Transverse colon (tissue), 4 donors: Measurements from ENCODE around the gene SLC26A5. TPM values are rescaled to one million over a fixed set of nuclear protein-coding genes. Genes with fewer than 3 reads are reported as not detected.
"Not testable (repeated sequence)": the region's sequence is repeated elsewhere in the genome, so short reads cannot be mapped to it uniquely, and the experiment has no call there.

Experiments
- DNase-seq: peaks from one replicate; pipeline ENCODE4 v3.0.0-alpha.2; 2019
- H3K27ac ChIP-seq, 4 donors: fragments of 200-600 bp; sonication (generic); 2 replicates each; pipeline ENCODE4 v1.5.1; 2016 to 2018; ENCODE audit warnings: inconsistent platforms in 4 of 4
- H3K27me3 ChIP-seq: fragments of 200-600 bp; sonication (generic); 2 replicates; pipeline ENCODE4 v1.5.1; 2017; ENCODE audit warnings: inconsistent platforms
- H3K36me3 ChIP-seq, 4 donors: fragments of 200-600 bp; sonication (generic); 2 replicates each; pipeline ENCODE4 v1.5.1; 2017 to 2019; ENCODE audit warnings: inconsistent platforms in 4 of 4
- H3K4me1 ChIP-seq, 4 donors: fragments of 200-600 bp; sonication (generic); 2 replicates each; pipeline ENCODE4 v1.5.1; 2017 to 2020; ENCODE audit warnings: inconsistent platforms in 4 of 4
- H3K4me3 ChIP-seq, 4 donors: fragments of 200-600 bp; sonication (generic); 1 replicate in 1 of 4; 2 replicates in 3 of 4; pipeline versions ENCODE4 v1.5.1 to v1.6.1; 2017 to 2019; ENCODE audit warnings: inconsistent platforms in 4 of 4
- H3K9me3 ChIP-seq, 2 donors: fragments of 200-600 bp; sonication (generic); 2 replicates each; pipeline ENCODE4 v1.5.1; 2017 to 2019; ENCODE audit warnings: inconsistent platforms in 2 of 2
- EP300 ChIP-seq: sonication (generic); formaldehyde crosslinking; IDR thresholded peaks from one replicate; pipeline ENCODE4 v1.6.1; 2017; ENCODE audit warnings: antibody characterized with exemption, low read depth
- POLR2A ChIP-seq: fragments of 450-650 bp; IDR thresholded peaks from one replicate; pipeline ENCODE4 v1.6.1; 2016; ENCODE audit warnings: antibody characterized with exemption, mild to moderate bottlenecking, moderate library complexity
- POLR2AphosphoS5 ChIP-seq, 3 donors: sonication (generic); formaldehyde crosslinking; IDR thresholded peaks; one replicate each; pipeline ENCODE4 v1.6.1; 2016; ENCODE audit warnings: antibody characterized with exemption in 3 of 3
- WGBS, 2 donors: methylation state at CpG; one replicate each; pipeline ENCODE4 v1.1.5; 2018; ENCODE audit warnings: low coverage in 1 of 2; 5-methylcytosine and 5-hydroxymethylcytosine counted together
- in situ Hi-C, 4 donors: fragments of 200-750 bp; cut with MboI; loops; one replicate each; pipeline versions ENCODE4 v1.15.0 to v1.15.1; 2017; ENCODE audit warnings: low sequenced_read_pairs in 3 of 4, low pct_ligation_motif_present in 1 of 4, low pct_unique_long_range_greater_than_20kb in 1 of 4
- intact Hi-C: fragments of 100-400 bp; cut with DNase I; formaldehyde crosslinking; loops from one replicate; pipeline ENCODE4 v1.15.1; 2023; ENCODE audit warnings: low total_unique reads
- total RNA-seq, 4 donors: library from RNA; depleted of rRNA; stranded (reverse); fragments of >200 nt; gene quantifications; one replicate each; pipeline ENCODE4 v1.1.0, GENCODE V29; 2016
- TF ChIP-seq, protein P1 (sequence below), 5 experiments: fragments of 200-600 bp in 3 of 5; fragments of 450-650 bp in 2 of 5; sonication (generic) in 3 of 5; IDR thresholded peaks; 1 replicate in 2 of 5; 2 replicates in 3 of 5; pipeline ENCODE4 v1.5.1; 2016 to 2017; ENCODE audit warnings: antibody characterized with exemption in 5 of 5, inconsistent platforms in 3 of 5, mild to moderate bottlenecking in 2 of 5, moderate library complexity in 1 of 5

Gene SLC26A5
- total RNA-seq, 4 donors from 2014 or later: 0.27 to 6.0 (median 0.32) TPM; not detected in 1

GRCh38 chr7:103412151-103412550 is 33.9 kb downstream of the SLC26A5 start:
- no peaks in the 10 kb centered on the region for H3K36me3 ChIP-seq
- H3K4me1 ChIP-seq: no peaks in the 10 kb centered on the region
- WGBS, 2 donors: 74 to 90% methylated on average over 1 of the region's 1 CpG
- no peaks in the 10 kb centered on the region for H3K27me3 ChIP-seq
- no peaks in the 10 kb centered on the region for H3K9me3 ChIP-seq
- no peak overlapping the region for H3K4me3 ChIP-seq
- no peak for DNase-seq
- TF ChIP-seq EP300 (no peak), POLR2A (no peak), POLR2AphosphoS5 (IDR thresholded peaks at IDR 0.05) (no peak)
- TF ChIP-seq, protein P1, sequence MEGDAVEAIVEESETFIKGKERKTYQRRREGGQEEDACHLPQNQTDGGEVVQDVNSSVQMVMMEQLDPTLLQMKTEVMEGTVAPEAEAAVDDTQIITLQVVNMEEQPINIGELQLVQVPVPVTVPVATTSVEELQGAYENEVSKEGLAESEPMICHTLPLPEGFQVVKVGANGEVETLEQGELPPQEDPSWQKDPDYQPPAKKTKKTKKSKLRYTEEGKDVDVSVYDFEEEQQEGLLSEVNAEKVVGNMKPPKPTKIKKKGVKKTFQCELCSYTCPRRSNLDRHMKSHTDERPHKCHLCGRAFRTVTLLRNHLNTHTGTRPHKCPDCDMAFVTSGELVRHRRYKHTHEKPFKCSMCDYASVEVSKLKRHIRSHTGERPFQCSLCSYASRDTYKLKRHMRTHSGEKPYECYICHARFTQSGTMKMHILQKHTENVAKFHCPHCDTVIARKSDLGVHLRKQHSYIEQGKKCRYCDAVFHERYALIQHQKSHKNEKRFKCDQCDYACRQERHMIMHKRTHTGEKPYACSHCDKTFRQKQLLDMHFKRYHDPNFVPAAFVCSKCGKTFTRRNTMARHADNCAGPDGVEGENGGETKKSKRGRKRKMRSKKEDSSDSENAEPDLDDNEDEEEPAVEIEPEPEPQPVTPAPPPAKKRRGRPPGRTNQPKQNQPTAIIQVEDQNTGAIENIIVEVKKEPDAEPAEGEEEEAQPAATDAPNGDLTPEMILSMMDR (IDR thresholded peaks at IDR 0.05): no peak
- intact Hi-C loops: no loop called here
- in situ Hi-C loops: no loop called here
- no peak overlapping the region for H3K27ac ChIP-seq

- H3K27ac ChIP-seq, H3K4me3 ChIP-seq, DNase-seq, in situ Hi-C loops, H3K36me3 ChIP-seq, intact Hi-C loops, H3K9me3 ChIP-seq, H3K4me1 ChIP-seq, H3K27me3 ChIP-seq: not testable (repeated sequence)
- 51% methylated on average over 7 of the region's 7 CpGs; no CpG with 5 or more reads in 1 of the 2 donors for WGBS, 2 donors
Measured at GRCh38 chr7:103405789-103406613, 40.0 kb downstream of the SLC26A5 start.

- H3K9me3 ChIP-seq, H3K27me3 ChIP-seq, DNase-seq, intact Hi-C loops, H3K4me1 ChIP-seq, H3K4me3 ChIP-seq, H3K27ac ChIP-seq, H3K36me3 ChIP-seq, in situ Hi-C loops: not testable (repeated sequence)
Measured at GRCh38 chr7:103399687-103400086, 46.3 kb downstream of the SLC26A5 start.

- intact Hi-C loops (no loop called here), in situ Hi-C loops (no loop called here)
- H3K4me3 ChIP-seq: no peak overlapping the region
- H3K27ac ChIP-seq: peak overlapping the region in 1 of 4 donors; percentile 31
- H3K36me3 ChIP-seq: no peaks in the 10 kb centered on the region
- no peak for DNase-seq
- no peaks in the 10 kb centered on the region for H3K4me1 ChIP-seq
- TF ChIP-seq, protein P1 (IDR thresholded peaks at IDR 0.05): no peak
- TF ChIP-seq POLR2A: no peak
- no peak for TF ChIP-seq POLR2AphosphoS5 (IDR thresholded peaks at IDR 0.05)
- TF ChIP-seq EP300: no peak
- no peaks in the 10 kb centered on the region for H3K27me3 ChIP-seq
- WGBS, 2 donors: 14 to 25% methylated on average over 1 to 2 of the region's 2 CpGs
- H3K9me3 ChIP-seq: no peaks in the 10 kb centered on the region
Measured at GRCh38 chr7:103398483-103399127, 47.4 kb downstream of the SLC26A5 start.

DNA sequence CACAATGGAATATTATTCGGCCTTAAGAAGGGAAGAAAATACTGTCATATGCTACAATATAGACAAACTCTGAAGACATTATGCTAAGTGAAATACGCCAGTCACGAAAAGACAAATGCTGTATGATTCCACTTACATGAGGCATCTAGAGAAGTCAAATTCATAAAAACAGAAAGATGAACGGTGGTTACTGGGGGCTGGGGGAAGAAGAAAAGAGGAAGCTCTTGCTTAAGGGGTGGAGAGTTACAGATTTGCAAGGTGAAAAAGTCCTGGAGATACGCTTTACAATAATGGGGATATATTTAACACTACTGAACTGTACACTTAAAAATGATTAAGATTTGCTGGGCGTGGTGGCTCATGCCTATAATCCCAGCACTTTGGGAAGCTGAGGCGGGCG is 49.5 kb downstream of the SLC26A5 start:
- TF ChIP-seq, protein P1 (IDR thresholded peaks at IDR 0.05): no peak
- no peak for TF ChIP-seq EP300
- no peak for TF ChIP-seq POLR2AphosphoS5 (IDR thresholded peaks at IDR 0.05)
- TF ChIP-seq POLR2A: no peak
- Histone ChIP-seq H3K9me3 (no peaks in the 10 kb centered on the region), H3K27me3 (no peaks in the 10 kb centered on the region), H3K4me3 (no peak overlapping the region), H3K4me1 (no peaks in the 10 kb centered on the region), H3K27ac (no peak overlapping the region), H3K36me3 (no peaks in the 10 kb centered on the region)
- no peak for DNase-seq
- WGBS, 2 donors: 58 to 74% methylated on average over 5 to 8 of the region's 8 CpGs
- in situ Hi-C loops: no loop called here
- intact Hi-C loops: no loop called here
